Measurements from ENCODE around the gene AP1S1.
"Not testable (repeated sequence)": the region's sequence is repeated elsewhere in the genome, so short reads cannot be mapped to it uniquely, and the experiment has no call there.

The AP1S1 gene

GRCh38 chr7:101129603-101130117 is 24.6 kb upstream of the AP1S1 start:
- FAIRE-seq, result no peak
- no peak for DNase-seq (ENCODE audit: insufficient read length, low spot score)
- TF ChIP-seq POLR2A (IDR thresholded peaks at IDR 0.05; ENCODE audit: low read depth, low read length), result no peak

- not testable (repeated sequence) for FAIRE-seq; DNase-seq (ENCODE audit: insufficient read length, low spot score)
These were observed 21.4 kb upstream of the AP1S1 start for GRCh38 chr7:101132626-101133600.

- DNase-seq (ENCODE audit: insufficient read length, low spot score) (no peak), FAIRE-seq (no peak)
- TF ChIP-seq POLR2A (IDR thresholded peaks at IDR 0.05; ENCODE audit: low read depth, low read length), result 0 out of 2 replicates have a peak, but pooled peaks have one; percentile 10
These were observed 20.5 kb upstream of the AP1S1 start for GRCh38 chr7:101133621-101134398.

GRCh38 chr7:101134399-101134980 is 19.8 kb upstream of the AP1S1 start:
- FAIRE-seq, result no peak
- no peak for TF ChIP-seq POLR2A (IDR thresholded peaks at IDR 0.05; ENCODE audit: low read depth, low read length)
- no peak for DNase-seq (ENCODE audit: insufficient read length, low spot score)

GRCh38 chr7:101137651-101138212 is 16.5 kb upstream of the AP1S1 start:
- no peak for DNase-seq (ENCODE audit: insufficient read length, low spot score)
- no peak for FAIRE-seq
- no peak for TF ChIP-seq POLR2A (IDR thresholded peaks at IDR 0.05; ENCODE audit: low read depth, low read length)

- FAIRE-seq, result no peak
- DNase-seq (ENCODE audit: insufficient read length, low spot score), result peak; percentile 45
These were observed 15.9 kb upstream of the AP1S1 start for GRCh38 chr7:101138213-101138870.

GRCh38 chr7:101140339-101140699 is 14.0 kb upstream of the AP1S1 start:
- no peak for DNase-seq (ENCODE audit: insufficient read length, low spot score)
- TF ChIP-seq POLR2A (IDR thresholded peaks at IDR 0.05; ENCODE audit: low read depth, low read length), result no peak
- FAIRE-seq, result no peak

More at GRCh38 chr7:101138213-101138870, 15.9 kb upstream of the AP1S1 start:
- no peak for TF ChIP-seq POLR2A (IDR thresholded peaks at IDR 0.05; ENCODE audit: low read depth, low read length)

- FAIRE-seq, result no peak
- no peak for TF ChIP-seq POLR2A (IDR thresholded peaks at IDR 0.05; ENCODE audit: low read depth, low read length)
- no peak for DNase-seq (ENCODE audit: insufficient read length, low spot score)
These were observed 13.4 kb upstream of the AP1S1 start for GRCh38 chr7:101140746-101141382.

- TF ChIP-seq POLR2A (IDR thresholded peaks at IDR 0.05; ENCODE audit: low read depth, low read length), result no peak
- DNase-seq (ENCODE audit: insufficient read length, low spot score), result no peak
- FAIRE-seq, result no peak
These were observed 2.2 kb upstream of the AP1S1 start for GRCh38 chr7:101151908-101152651.

- FAIRE-seq (no peak), DNase-seq (ENCODE audit: insufficient read length, low spot score) (no peak)
- no peak for TF ChIP-seq POLR2A (IDR thresholded peaks at IDR 0.05; ENCODE audit: low read depth, low read length)
These were observed 422 bp downstream of the AP1S1 start for GRCh38 chr7:101154693-101155102.

GRCh38 chr7:101155303-101155702 is 1.0 kb downstream of the AP1S1 start:
- TF ChIP-seq POLR2A (IDR thresholded peaks at IDR 0.05; ENCODE audit: low read depth, low read length), result no peak
- DNase-seq (ENCODE audit: insufficient read length, low spot score), result no peak
- FAIRE-seq, result no peak

- TF ChIP-seq POLR2A (IDR thresholded peaks at IDR 0.05; ENCODE audit: low read depth, low read length), result no peak
- no peak for FAIRE-seq
- no peak for DNase-seq (ENCODE audit: insufficient read length, low spot score)
These were observed 2.0 kb downstream of the AP1S1 start for GRCh38 chr7:101156277-101156676.
